ENCODE measurements around the gene ANG.
"Not testable (repeated sequence)": the region's sequence is repeated elsewhere in the genome, so short reads cannot be mapped to it uniquely, and the experiment has no call there.

Gene ANG

GRCh38 chr14:20720741-20721140 lies 32.2 kb downstream of the ANG start:
- H3K4me3 ChIP-seq (replicated peaks; ENCODE audit: insufficient read depth, low read length), result no peak overlapping the region
- no peaks in the 10 kb centered on the region for H3K27me3 ChIP-seq (ENCODE audit: insufficient read depth, poor library complexity, severe bottlenecking)
- H3K27ac ChIP-seq (replicated peaks), result no peak overlapping the region
- TF ChIP-seq POLR2AphosphoS5 (IDR thresholded peaks at IDR 0.05; ENCODE audit: low read depth) (no peak), SPI1 (IDR thresholded peaks at IDR 0.05; ENCODE audit: borderline replicate concordance, low read depth) (no peak), GABPA (IDR thresholded peaks at IDR 0.05; ENCODE audit: low read depth) (no peak)
- TF ChIP-seq, protein P1, sequence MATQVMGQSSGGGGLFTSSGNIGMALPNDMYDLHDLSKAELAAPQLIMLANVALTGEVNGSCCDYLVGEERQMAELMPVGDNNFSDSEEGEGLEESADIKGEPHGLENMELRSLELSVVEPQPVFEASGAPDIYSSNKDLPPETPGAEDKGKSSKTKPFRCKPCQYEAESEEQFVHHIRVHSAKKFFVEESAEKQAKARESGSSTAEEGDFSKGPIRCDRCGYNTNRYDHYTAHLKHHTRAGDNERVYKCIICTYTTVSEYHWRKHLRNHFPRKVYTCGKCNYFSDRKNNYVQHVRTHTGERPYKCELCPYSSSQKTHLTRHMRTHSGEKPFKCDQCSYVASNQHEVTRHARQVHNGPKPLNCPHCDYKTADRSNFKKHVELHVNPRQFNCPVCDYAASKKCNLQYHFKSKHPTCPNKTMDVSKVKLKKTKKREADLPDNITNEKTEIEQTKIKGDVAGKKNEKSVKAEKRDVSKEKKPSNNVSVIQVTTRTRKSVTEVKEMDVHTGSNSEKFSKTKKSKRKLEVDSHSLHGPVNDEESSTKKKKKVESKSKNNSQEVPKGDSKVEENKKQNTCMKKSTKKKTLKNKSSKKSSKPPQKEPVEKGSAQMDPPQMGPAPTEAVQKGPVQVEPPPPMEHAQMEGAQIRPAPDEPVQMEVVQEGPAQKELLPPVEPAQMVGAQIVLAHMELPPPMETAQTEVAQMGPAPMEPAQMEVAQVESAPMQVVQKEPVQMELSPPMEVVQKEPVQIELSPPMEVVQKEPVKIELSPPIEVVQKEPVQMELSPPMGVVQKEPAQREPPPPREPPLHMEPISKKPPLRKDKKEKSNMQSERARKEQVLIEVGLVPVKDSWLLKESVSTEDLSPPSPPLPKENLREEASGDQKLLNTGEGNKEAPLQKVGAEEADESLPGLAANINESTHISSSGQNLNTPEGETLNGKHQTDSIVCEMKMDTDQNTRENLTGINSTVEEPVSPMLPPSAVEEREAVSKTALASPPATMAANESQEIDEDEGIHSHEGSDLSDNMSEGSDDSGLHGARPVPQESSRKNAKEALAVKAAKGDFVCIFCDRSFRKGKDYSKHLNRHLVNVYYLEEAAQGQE (IDR thresholded peaks at IDR 0.05; ENCODE audit: insufficient replicate concordance, low read depth), result no peak
- TF ChIP-seq, protein P2, sequence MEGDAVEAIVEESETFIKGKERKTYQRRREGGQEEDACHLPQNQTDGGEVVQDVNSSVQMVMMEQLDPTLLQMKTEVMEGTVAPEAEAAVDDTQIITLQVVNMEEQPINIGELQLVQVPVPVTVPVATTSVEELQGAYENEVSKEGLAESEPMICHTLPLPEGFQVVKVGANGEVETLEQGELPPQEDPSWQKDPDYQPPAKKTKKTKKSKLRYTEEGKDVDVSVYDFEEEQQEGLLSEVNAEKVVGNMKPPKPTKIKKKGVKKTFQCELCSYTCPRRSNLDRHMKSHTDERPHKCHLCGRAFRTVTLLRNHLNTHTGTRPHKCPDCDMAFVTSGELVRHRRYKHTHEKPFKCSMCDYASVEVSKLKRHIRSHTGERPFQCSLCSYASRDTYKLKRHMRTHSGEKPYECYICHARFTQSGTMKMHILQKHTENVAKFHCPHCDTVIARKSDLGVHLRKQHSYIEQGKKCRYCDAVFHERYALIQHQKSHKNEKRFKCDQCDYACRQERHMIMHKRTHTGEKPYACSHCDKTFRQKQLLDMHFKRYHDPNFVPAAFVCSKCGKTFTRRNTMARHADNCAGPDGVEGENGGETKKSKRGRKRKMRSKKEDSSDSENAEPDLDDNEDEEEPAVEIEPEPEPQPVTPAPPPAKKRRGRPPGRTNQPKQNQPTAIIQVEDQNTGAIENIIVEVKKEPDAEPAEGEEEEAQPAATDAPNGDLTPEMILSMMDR (IDR thresholded peaks at IDR 0.05; ENCODE audit: insufficient read depth, low read length), result no peak
- DNase-seq (ENCODE audit: low read depth in 1 of 2, low spot score in 1 of 2), result no peak

DNA sequence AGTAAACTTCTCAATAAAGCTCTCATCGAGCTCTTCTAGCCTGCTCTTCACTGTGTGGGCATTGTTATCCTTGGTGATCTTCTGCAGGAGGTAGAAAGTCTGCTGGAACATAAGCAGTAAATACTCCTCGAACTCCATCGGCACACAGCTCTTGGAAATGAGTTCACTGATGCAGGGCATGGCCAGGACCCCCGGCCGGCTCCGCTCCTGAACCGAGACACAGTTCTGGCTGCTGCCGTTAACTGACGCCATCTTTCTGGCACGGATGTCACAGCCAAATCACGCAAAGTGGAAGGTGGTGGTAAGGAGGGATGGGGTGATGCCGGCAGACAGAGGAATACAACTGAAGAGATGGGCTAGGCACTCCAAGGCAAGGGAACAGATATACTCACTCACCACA lies 33.5 kb downstream of the ANG start:
- TF ChIP-seq POLR2AphosphoS5 (IDR thresholded peaks at IDR 0.05; ENCODE audit: low read depth) (no peak), SPI1 (IDR thresholded peaks at IDR 0.05; ENCODE audit: borderline replicate concordance, low read depth) (no peak), GABPA (IDR thresholded peaks at IDR 0.05; ENCODE audit: low read depth) (no peak)
- TF ChIP-seq, protein P2 (IDR thresholded peaks at IDR 0.05; ENCODE audit: insufficient read depth, low read length), result no peak
- TF ChIP-seq, protein P1 (IDR thresholded peaks at IDR 0.05; ENCODE audit: insufficient replicate concordance, low read depth), result no peak
- Histone ChIP-seq H3K27me3 (ENCODE audit: insufficient read depth, poor library complexity, severe bottlenecking) (no peaks in the 10 kb centered on the region), H3K4me3 (replicated peaks; ENCODE audit: insufficient read depth, low read length) (no peak overlapping the region), H3K27ac (replicated peaks) (no peak overlapping the region)
- DNase-seq (ENCODE audit: low read depth in 1 of 2, low spot score in 1 of 2), result no peak

DNA sequence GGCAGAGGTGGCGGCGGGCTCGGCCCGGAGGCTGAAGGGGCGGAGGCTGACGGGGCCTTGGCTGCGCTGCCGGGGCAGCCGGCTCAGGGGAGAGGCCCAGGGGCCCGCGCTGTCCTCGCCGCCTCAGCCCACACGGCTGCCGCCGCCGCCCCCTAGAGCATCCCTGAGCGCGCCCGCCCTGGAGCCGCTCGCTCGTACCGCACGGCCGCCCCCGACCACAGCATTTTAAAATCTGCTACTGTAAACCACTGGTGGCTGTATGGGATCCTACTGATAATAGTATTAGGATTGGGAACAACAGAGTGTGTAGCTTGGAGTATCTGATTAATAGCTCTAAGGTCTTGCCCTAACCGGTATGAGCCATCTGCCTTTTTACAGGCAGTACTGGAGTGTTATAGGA lies 34.9 kb downstream of the ANG start:
- no peak for TF ChIP-seq GABPA (IDR thresholded peaks at IDR 0.05; ENCODE audit: low read depth)
- no peak for TF ChIP-seq SPI1 (IDR thresholded peaks at IDR 0.05; ENCODE audit: borderline replicate concordance, low read depth)
- TF ChIP-seq, protein P1 (IDR thresholded peaks at IDR 0.05; ENCODE audit: insufficient replicate concordance, low read depth), result no peak
- TF ChIP-seq, protein P2 (IDR thresholded peaks at IDR 0.05; ENCODE audit: insufficient read depth, low read length), result no peak
- TF ChIP-seq POLR2AphosphoS5 (IDR thresholded peaks at IDR 0.05; ENCODE audit: low read depth), result no peak
- no peak overlapping the region for H3K27ac ChIP-seq (replicated peaks)
- DNase-seq (ENCODE audit: low read depth in 1 of 2, low spot score in 1 of 2), result no peak

DNA sequence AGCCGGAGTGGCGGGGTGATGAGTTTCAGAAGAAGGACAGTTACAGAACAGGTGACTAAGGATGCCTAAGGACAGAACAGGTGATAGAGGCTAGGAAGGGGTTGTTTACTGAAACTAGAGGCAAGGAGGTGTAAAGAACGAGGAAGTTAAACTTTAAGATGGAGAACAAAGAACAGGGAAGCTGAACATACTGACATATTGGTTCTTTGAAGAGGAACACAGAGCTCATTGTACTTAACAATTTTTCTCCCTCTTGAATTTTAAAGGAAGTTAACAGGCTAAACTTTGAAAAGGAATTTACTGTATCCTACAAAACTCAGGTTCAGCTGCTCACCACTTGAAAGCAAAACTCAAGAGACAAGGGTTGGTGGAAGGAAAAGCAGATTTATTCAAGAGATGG lies 37.6 kb downstream of the ANG start:
- H3K27ac ChIP-seq (replicated peaks); H3K27me3 ChIP-seq (ENCODE audit: insufficient read depth, poor library complexity, severe bottlenecking); DNase-seq (ENCODE audit: low read depth in 1 of 2, low spot score in 1 of 2); H3K4me3 ChIP-seq (replicated peaks; ENCODE audit: insufficient read depth, low read length): not testable (repeated sequence)

More for the DNA sequence above, 34.9 kb downstream of the ANG start:
- Histone ChIP-seq H3K4me3 (replicated peaks; ENCODE audit: insufficient read depth, low read length) (no peak overlapping the region), H3K27me3 (ENCODE audit: insufficient read depth, poor library complexity, severe bottlenecking) (no peaks in the 10 kb centered on the region)
